HG02852 (cell line): ENCODE results near the gene GIMAP7.
"Not testable (repeated sequence)": the region's sequence is repeated elsewhere in the genome, so short reads cannot be mapped to it uniquely, and the experiment has no call there.

Experiments
- ATAC-seq: cut with Tn5 transposase; IDR thresholded peaks from one replicate; pipeline ENCODE4 v1.9.1; 2021; ENCODE audit warnings: mild to moderate bottlenecking, moderate library complexity; ENCODE audit not compliant: unreplicated experiment

Gene GIMAP7

GRCh38 chr7:150511048-150511447 is 3.6 kb upstream of the GIMAP7 start:
- ATAC-seq, result no peak

DNA sequence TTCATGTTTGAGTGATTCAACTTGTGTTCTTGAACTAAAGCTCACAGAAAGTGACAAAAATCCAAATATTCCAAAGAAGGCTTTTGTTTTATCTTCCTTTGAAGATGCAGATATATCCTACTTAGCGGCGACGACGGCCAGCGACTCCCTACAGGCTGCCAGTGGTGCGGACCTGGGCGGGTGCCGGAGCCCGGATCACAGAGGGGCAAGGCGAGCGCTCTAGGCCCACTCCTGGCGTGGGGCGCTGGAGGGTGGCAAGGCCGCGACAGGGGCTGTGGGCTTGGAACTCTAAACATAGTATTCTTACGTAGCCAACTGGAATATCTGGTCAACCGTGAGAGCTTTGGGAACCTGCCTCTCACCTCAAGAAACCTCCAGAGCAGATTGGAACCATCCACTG is 914 bp upstream of the GIMAP7 start:
- ATAC-seq, result no peak

DNA sequence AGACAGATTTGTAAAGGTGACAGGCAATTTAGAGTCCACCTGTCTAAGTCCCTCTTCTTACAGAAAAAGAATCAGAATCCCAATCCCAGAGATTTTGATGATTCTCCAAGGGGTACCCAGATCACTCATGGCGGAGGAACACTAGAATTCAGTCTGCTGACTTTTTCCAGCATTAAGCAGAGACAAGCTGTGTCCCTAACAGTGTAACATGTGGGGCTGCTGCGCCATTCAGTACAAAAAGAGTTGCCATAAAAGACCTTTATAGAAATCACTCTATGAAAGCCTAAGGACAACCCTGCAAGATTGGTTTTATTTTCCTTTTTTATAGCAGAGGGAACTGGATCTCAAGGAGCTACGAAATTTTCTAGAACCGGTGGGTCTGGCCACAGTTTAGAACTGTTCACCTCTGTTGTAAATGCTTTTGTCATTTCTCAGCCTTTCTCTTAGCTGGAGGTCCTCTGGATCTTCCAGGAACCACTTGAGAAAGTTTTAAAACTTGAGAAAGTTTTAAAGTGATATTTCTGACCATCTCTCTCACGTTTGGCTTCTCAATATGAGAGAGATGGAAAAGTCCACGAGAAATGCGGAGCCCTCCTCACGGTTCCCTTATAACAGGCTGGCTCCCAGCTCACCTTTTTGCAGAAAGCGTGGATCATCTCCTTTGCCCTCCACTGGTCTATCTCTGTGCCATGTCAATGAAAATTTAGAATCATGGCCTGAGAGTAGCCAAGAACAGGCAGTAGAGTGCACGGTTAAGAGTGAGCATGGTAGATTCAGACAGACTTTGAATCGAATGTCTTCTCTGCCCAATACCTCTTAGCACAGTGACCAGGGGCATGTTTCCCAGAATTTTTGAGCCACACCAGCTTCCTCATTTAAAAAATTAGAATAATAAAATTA is 826 bp downstream of the GIMAP7 start:
- ATAC-seq, result peak; percentile 20

DNA sequence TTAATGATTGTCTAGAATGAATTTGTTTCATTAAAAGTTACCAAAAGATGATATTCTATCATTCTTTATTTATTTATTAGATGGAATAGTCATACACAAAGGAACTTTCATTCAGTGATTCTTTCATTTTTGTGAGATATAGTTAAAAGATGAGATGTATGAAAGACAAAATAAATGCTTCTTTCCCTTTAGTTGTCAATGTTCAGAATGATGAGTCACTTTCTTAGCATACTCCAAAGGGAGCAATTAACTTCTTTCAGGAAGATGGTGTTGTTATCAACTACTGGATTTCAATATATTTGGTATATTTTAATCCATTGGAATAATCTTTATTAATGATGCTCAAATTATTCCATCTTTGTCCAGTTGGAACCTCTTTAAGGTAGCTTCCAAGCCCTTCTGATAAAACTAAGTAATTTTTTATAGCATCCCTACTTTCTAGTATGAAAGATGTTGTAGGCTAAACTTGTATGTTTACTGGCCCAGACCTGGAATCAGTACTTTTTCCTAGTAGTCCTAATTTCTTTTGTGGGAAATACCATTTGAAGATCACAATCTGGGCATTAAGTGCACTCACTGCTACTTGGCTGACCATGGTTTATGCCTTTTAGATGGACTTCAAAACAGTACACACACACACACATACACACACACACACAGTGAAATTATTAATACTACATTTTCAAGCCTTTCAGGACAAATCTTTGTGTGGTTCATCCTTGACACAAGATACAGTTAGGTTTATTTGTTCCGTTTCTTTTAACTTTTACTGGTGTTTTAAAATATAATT is 2.5 kb downstream of the GIMAP7 start:
- no peak for ATAC-seq

- ATAC-seq, result no peak
These were observed 4.6 kb downstream of the GIMAP7 start for GRCh38 chr7:150519310-150519709.

- ATAC-seq, result no peak
These were observed 5.5 kb downstream of the GIMAP7 start for GRCh38 chr7:150520145-150520544.

DNA sequence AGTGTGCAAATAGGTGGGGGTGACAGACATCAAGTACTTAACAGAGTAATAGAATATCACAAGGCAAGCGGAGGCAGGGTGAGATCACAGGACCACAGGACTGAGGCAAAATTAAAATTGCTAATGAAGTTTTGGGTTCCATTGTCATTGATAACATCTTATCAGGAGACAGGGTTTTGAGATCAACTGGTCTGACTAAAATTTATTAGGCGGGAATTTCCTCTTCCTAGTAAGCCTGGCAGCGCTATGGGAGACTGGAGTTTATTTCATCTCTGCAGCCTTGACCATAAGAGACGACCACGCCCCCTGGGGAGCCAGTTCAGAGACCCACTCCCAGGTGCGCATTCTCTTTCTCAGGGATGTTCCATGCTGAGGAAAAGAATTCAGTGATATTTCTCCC is 8.3 kb downstream of the GIMAP7 start:
- ATAC-seq, result not testable (repeated sequence)

- ATAC-seq, result no peak
These were observed 9.3 kb downstream of the GIMAP7 start for GRCh38 chr7:150524018-150524417.

DNA sequence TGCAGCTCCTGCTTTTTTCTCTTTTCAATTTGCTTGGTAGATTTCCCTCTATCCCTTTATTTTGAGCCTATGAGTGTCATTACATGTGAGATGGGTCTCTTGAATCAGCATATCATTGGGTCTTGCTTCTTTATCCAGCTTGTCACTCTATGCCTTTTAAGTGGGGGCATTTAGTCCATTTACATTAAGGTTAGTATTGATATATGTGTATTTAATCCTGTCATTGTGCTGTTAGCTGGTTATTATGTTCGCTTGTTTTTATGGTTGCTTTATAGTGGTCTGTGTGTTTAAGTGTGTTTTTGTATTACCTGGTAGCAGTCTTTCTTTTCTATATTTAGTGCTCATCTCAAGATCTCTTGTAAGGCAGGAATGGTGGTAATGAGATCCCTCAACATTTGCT is 17.0 kb downstream of the GIMAP7 start:
- ATAC-seq, result no peak

DNA sequence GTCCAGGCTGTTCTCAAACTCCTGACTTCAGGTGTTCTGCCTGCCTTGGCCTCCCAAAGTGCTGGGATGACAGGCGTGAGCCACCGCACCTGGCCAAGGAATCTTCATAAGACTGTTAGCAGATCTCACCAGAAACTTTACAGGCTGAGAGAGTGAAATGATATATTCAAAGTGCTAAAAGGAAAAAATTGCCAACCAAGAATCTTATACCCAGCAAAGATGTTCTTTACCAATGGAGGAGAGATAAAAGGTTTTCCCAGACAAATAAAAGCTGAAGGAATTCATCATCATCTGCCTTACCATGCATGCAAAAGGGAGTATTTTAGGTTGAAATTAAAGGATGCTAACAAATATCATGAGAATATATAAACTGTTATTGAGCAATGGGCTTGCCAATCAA is 23.6 kb downstream of the GIMAP7 start:
- no peak for ATAC-seq

- no peak for ATAC-seq
These were observed 38.5 kb downstream of the GIMAP7 start for GRCh38 chr7:150553163-150553562.

DNA sequence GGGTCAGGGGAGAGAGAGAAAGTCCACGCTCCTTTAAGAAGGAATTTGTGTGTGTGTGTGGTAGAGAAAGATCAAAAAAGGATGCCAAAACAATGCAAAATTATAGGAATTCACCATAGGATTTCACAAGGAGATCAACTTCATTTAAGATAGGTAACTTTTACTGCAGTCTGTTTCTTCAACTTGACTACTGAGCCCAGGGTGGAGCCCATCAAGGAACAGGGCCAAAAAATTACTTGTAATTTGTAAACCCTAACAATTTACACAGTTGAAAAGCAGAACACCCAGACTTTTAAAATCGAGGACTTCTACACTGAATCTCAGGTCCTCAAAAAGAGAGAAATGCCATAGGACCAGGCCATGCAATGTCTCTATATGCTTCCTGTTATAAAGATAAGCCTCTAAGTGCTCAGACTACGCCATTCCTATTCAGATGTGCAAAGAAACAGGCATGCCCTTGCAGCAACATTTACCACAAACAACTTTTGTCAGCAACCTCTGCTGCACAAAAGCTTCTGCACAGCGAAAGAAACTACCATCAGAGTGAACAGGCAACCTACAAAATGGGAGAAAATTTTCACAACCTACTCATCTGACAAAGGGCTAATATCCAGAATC is 42.0 kb downstream of the GIMAP7 start:
- ATAC-seq, result no peak

DNA sequence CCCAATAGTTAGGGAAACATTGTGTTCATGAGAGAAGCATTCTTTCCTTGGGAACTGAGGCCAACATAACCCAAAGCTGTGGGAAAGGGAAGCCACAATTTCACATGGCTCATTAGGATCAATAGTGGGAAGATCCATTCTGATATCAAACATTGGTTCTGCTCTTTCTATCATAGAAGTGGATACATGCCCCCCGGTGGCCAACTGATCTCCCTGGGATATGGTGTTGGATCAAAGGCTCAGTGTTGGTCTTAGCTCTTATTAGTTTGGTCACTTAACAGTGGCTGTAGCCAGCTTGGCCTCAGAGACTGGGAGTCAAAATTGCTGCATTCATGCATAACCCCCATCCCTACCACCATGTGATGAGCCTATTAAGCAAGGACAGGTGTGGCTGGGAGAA is 45.8 kb downstream of the GIMAP7 start:
- no peak for ATAC-seq

- no peak for ATAC-seq
These were observed 48.2 kb downstream of the GIMAP7 start for GRCh38 chr7:150562919-150563318.

DNA sequence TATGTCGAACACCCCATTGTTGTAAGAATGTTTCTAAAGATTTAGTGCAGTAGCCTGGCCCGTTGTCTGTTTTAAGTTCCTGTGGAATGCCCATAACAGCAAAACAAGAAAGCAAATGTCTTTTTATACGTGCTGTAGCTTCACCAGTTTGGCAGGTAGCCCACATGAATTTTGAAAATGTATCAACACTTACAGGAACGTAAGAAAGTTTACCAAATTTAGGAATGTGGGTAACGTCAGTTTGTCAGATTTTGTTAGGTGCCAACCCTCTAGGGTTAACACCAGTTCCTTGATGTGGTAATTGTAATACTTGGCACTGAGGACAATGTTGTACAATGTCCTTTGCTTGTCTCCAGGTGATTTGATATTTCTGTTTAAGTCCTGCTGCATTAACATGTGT is 49.3 kb downstream of the GIMAP7 start:
- ATAC-seq, result no peak

DNA sequence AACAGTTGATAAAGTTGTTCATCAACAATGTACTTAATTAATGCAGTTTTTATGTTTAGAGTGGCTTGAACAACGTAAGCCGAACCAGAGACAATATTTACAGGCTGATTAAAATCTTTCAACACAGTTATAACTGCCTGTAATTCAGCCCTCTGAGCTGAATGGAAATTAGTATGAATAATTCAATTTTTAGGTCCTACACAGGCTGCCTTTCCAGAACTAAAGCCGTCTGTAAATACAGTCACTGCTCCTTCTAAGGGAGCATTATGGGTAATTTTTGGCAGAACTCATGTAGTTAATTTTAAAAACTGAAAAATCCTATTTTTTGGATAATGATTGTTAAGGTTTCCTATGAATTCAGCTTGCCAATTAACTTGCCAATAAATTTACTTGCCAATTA is 49.9 kb downstream of the GIMAP7 start:
- ATAC-seq, result no peak

GRCh38 chr7:150565239-150565638 is 50.6 kb downstream of the GIMAP7 start:
- no peak for ATAC-seq

DNA sequence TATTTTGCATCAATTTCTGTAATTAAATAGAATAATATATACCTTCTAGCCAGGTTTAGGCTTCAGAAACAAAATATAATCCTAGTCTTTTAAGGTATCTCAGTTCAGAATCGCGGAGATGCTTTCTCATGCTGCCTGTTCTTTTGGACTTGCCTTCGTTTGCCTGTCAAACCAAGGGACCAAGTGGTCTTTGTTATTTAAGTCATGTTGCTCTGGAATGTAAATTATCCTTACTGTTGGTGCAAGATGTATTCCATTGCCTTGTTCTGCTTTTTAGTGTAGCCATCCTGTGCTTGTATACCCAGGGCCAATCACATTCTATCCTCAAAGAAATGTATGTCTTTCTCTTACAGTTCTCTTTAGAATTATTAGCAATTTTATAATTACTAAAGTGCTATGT is 51.5 kb downstream of the GIMAP7 start:
- ATAC-seq, result no peak

GRCh38 chr7:150566572-150566971 is 51.9 kb downstream of the GIMAP7 start:
- no peak for ATAC-seq

DNA sequence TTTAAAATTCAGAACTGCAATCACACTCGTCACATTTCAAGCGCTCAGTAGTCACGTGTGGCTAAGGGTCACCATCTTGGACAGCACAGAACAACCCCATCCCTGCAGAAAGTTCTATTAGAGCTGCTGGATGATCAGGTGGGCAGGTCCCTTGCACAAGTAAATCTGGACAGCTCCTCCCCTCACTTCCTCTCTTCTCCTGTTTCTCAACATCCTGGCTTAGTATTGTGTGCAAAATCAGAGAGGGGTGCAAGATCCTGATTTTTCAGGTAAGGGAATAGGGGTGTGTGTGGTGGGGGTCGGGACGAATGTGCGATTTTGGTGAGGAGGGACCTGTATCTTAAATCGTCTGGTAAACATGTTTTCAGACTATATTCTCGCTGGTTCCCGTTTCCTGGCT is 52.5 kb downstream of the GIMAP7 start, which contains the start of gene GIMAP4:
Gene GIMAP4, plus strand, starts transcription at position 222 of the 400 bp plus-strand sequence. CDS start 2,512 bp downstream, outside the sequence.
- no peak for ATAC-seq

DNA sequence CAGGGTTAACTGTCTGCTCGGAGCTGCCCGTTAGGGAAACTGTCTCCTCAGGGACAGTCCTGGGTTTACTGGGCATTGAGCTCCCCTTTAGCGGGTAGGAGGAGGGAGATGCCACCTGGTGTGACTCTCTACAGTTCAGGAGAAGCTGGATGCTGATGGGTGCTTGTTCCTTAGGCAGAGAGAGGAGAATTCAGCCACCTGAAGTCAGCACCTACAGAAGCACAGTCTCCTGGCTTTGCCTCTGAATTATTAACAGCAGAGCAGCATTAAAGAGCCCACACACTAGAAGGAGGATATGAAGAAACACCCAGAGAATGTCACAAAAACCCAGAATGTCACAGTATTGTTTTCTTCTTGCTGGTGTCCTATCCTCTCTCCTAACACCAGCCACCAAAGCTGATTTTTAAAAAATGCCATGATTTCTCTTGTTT is 53.2 kb downstream of the GIMAP7 start:
- ATAC-seq, result no peak
